ENCODE measurements around the gene PMS2.
"Not testable (repeated sequence)": the region's sequence is repeated elsewhere in the genome, so short reads cannot be mapped to it uniquely, and the experiment has no call there.

Gene PMS2

DNA sequence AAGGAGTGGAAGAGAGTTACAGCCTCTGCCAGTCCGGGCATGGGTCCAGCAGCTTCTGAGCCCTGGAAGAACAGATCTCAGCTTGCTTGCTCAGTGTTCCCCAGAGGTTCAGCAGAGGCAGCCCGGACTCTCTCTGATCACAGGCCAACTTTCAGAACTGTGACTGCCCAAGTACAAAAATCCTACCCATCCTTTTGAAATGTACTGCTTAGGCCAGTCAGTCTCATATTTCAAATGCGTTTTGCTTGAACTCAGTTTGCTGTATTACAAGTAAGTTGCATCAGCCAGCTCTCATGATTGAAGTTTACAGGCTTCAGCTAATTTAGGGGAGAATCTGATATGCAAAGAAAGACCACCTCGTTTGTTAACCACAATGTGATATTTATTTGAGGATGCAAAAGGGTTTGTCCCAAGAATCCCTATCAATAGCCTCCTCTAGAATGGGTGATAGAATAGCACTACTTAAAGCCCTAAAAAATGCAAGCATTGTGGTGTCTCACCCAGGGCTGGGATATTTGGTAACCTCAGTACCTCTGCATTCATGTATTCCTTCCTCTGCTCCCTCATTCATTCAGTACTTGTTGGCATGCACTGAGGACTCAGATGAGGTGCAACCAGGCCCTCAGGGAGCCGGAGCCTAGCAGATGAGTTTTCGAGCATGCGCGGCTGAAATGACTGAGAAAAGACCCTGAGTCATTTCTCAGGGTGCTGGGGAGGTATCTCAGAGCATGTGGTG, 7.2 kb upstream of the PMS2 start:
- DNase-seq = no peak

DNA sequence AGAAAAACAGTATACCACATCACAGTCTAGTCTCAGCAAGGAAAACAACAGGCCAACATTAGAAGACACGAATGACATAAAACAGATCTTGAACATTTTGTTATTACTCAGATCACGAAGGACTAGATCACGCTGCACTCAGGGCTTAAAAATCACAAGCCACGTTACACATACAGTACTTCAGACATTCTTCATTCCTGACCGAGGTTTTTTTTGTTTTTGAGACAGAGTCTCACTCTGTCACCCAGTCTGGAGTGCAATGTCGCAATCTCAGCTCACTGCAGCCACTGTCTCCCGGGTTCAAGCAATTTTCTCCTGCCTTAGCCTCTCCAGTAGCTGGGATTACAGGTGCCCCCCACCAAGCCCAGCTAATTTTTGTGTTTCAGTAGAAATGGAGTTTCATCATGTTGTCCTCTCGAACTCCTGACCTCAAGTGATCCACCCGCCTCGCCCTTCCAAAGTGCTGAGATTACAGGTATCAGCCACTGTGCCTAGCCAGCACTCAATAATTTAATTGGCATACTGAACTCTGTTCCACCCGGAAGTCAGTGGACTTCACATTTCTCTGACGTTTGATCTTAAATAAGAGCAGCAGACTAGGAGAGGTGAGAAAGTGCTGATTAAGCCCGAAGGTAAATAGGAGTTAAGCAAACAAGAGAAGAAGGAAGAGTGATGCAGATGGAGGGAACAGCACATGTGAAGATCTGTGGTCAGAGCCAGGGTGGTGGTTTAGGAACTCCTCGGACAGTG, 3.7 kb upstream of the PMS2 start:
- no peak for DNase-seq

DNA sequence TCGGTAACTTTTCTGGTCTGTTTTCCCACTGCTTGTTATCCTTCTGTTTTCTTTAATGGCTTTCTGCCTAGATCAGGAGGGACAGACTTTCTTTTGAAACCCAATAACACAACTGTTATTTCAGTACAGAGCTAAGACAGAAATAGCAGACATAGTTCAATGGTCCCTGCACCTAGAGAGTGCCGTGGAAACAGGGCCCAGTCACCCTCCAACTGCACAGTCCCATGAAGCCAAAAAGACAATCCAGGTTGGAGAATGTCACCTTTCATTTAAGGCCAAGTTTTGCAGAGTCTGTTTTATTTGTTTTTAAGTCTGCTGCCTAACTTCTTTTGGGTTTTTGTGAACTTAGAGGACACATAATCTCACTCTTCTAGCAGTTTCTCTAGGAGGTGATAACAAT, 2.7 kb upstream of the PMS2 start:
- no peak for DNase-seq

DNA sequence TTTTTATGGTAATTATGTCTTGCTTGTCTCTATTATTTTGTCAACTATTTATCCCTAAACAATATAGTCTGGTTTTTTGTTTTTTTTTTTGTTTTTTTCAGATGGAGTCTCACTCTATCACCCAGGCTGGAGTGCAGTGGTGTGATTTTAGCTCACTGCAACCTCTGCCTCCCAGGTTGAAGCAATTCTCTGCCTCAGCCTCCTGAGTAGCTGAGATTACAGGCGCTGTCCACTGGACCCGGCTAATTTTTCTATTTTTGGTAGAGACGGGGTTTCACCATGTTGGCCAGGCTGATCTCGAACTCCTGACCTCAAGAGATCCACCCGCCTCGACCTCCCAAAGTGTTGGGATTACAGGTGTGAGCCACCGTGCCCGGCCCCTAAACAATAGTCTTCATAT, 1.5 kb upstream of the PMS2 start:
- not testable (repeated sequence) for DNase-seq

DNA sequence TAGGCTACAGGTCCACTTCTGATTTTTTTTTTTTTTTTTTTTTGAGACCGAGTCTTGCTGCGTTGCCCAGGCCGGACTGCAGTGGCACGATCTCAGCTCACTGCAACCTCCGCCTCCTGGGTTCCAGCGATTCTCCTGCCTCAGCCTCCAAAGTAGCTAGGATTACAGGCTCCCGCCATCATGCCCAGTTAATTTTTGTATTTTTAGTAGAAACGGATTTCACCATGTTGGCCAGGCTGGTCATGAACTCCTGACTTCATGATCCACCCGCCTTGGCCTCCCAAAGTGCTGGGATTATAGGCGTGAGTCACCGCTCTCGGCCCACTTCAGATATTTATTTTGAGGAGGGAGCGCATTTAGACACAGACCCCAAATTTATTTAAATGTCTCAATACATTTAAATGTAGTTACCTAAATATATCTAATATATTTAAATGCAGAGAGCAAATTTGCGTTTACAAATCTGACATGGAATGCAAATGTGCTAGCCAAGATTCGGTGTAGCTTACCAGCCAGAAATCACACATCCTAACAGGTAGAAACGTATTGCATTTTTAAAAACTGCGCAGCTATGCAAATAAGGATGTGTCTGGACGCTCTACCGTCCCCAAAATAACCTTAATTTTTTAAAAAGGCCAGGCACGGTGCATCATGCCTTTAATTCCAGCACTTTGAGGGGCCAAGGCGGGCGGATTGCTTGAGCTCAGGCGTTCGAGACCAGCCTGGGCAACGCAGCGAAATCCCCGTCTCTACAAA, 836 bp downstream of the PMS2 start:
- not testable (repeated sequence) for DNase-seq

DNA sequence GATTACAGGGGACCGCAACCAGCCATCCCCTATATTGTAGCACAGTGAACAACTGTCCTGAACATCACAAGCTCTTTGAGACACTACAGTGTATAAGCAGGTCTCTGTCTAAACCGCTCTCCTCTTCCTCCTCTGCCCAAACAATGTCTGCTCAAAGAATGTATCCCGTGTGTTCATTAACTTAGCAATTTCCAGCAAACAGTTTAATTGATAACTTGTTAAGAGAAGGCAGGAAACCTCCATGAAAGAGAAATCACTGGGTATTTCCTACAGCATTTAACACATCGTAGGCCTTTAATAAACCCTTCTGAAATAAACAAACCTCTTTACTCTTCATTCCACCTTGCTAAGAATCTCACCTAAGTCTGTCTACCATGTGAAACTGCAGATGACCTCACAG, 1.5 kb downstream of the PMS2 start:
- DNase-seq = no peak

DNA sequence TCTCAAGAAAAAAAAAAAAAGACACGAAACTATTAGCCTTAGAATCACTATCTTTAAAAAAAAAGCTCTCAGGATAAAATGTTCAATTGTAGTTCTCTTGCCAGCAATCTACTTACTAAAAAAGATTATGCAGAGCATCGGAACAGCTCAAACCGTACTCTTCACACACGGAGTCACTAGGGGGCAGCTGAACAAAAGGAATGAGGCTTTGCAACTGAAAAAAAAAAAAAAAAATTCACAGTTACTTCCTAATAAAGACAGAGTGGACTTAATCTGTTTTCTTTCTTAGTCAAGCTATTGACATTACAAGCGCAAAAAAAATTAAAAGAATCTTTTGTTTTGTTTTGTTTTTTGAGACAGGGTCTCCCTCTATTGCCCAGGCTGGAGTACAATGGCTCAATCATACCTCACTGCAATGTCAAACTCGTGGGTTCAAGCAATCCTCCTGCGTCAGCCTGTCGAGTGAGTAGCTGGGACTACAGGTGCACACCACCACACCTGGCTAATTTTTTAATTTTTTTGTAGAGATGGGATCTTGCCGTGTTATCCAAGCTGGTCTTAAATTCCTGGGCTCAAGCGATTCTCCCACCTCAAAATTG, 11.5 kb downstream of the PMS2 start:
- peak; percentile 67 to 80 for DNase-seq

DNA sequence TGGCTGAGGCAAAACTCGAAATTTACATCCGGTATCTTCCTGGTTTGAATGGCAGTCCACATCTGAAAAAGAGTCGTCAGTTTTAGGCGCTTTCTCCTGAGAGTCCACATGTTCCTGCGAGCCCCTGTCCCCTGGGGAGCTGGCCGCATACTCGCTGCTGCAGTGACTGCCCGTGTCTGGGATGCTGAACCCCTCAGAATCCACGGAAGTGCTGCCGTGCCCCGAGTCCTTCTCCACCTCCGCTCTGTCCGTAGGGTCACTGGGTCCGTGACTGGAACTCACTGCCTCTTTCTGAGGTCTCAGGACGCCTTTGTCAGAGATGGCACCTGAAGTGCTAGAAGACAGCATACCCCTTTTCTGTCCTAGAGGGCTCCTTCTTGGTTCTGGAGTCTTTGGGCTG, 21.8 kb downstream of the PMS2 start:
- DNase-seq = not testable (repeated sequence)

DNA sequence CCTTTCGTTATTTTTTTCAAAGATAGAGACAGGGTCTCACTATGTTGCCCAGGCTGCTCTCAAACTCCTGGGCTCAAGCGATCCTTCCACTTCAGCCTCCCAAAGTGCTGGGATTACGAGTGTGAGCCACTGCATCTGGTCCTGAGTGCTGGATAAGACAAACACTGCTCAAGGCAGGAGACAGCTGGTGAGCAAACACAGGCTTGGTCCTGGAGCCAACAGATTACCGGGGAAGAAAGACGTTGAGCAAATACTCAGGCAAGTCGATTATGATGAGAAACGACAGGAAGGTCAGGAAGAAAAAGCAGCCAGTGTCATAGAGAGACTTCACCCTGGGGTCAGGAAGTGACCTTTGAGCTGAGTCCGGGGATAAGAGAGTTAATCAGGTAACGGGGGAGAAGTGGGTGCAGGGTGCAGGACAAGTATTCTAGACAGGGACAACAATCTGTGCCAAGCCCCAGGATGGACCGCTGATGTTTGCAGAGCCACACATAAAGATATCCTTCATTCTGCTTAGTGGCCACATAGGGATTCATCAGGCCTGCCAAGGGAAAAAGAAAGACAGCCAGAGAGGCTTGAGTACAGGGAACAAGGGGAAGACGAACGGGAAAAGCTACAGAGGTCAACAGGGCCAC, 29.1 kb downstream of the PMS2 start:
- DNase-seq = not testable (repeated sequence)

DNA sequence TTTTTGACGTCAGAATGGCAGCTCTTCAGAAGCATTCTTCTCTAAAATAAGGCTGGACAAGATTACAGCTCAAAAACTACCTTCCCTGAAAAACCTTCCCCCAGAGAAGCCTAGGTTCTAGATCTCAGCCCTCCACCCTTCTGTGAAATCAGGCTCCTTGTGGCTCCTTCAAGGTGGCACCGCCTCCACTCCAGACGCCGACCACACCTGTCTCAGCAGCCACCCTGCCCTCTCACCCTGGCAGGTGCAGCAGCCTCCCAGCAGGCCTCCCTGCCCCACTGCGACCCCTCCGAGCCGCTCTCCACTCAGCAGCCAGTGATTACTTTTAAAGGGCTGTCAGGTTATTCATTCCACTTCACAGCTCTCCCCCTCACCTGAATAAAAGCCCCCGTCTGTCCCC, 35.3 kb downstream of the PMS2 start:
- DNase-seq = not testable (repeated sequence)

DNA sequence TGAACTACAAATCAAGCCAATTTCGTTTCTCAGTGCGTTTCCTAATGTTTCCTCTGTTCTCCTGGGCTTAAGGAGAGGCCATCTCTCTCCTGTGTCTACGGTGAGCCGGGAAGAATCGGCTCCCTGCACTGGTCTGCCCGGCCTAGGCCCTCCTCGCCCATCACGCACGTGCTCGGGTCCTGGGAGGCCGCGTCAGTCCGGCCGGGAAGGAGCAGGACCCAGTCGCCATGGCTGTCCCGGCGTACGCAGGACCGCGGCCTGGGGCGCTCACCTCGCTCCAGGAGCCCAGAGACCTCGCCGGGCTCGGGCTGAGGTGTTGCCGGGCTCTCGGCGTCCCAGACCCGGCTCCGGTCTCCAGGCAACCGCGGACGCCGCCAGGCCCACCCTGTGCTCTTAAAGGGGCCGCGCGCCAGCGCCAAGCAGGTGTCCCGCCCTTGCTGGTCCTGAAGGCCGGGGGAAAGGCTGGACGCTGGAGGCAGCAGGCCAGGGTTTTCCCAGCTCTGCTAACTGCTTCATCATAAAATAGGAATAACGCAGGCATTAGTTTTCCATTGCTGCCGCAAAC, 38.4 kb downstream of the PMS2 start, which contains the start of gene RSPH10B:
Gene RSPH10B, minus strand, starts transcription at position 343 of the 565 bp plus-strand sequence. CDS start 3,573 bp downstream, outside the sequence.
- DNase-seq = not testable (repeated sequence)

DNA sequence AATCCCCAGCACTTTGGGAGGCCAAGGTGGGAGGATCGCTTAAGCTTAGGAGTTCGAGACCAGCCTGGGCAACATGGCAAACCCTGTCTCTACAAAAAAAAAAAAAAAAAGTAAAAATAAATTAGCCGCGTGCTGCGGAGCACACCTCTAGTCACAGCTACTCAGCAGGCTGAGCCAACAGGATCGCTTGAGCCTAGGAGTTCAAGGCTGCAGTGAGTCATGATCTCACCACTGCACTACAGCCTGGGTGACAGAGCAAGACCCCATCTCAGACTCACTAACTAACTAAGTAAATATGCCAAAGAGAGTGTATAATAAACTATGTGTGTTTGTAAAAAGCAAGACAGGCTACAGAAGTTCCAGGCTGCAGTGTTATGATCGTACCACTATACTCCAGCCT, 45.0 kb downstream of the PMS2 start:
- DNase-seq = not testable (repeated sequence)

DNA sequence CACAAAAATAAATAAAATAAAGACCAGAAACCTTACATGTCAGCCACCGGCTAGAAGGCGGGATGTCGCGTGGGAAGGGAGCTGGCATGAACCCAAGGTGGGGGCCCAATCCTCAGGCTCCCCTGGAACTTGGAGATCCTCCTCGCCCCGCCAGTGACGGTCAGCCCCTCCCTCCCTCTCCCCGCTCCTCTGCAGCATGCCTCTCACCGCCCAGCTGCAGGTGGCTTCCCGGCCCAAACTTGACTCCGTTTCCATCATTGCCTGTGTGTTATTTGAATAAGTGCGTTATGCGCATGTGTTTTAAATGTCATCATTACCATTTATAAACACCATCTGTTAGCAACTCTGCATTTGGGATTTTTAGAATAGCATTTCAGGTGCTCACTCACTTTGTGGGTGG, 45.6 kb downstream of the PMS2 start:
- DNase-seq = not testable (repeated sequence)

DNA sequence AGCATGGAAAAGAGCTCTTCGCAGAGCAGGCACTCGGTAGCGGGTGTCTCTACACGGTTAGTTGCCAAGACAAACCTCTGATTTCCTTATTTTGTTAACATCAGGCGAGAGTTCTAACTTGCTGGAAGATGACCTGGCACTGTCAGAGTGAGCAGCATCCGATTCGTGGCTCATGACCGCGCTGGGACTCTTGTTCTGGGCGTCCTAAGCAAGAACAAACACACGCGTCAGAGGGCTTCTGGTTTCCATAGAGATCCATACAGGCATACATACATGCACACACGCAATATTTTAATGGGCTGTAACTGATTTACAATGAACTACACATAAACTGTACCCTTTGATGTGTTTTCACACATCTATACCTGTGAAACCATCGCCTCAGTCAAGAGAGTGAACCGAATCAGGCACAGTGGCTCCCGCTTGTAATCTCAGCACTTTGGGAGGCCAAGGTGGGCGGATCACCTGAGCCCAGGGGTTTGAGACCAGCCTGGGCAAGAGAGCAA, 73.9 kb downstream of the PMS2 start:
- not testable (repeated sequence) for DNase-seq

DNA sequence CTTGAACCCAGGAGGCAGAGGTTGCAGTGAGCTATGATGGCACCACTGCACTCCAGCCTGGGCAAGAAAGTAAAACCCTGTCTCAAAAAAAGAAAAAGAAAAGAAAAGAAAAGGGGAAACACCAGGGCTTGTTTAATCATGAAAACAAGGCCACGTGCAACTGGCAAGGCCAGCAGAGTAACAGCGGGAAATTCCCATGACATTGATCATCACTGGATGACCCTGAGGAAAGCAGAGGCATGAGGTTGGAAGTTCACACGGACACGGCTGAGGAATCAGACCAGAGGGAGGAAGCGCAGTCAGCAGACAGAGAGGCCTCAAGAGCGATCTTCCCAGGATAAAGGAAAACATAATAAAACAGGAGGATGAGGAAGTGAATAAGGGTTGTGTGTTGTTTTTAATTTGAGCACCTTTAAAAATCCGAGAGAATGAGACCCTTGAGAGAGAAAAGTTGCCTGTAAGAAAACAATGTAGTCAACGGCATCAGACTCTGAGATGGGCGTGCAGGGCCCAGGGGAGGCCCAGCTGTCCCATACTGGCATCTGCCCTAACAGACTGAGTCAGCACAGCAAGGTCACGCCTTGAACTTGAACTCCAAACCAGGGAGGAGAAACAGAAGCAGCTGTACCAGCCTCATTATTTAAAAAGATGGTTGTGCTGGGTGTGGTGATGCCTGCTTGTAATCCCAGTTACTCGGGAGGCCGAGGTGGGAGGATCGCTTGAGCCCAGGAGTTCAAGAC, 76.8 kb downstream of the PMS2 start:
- DNase-seq = not testable (repeated sequence)

DNA sequence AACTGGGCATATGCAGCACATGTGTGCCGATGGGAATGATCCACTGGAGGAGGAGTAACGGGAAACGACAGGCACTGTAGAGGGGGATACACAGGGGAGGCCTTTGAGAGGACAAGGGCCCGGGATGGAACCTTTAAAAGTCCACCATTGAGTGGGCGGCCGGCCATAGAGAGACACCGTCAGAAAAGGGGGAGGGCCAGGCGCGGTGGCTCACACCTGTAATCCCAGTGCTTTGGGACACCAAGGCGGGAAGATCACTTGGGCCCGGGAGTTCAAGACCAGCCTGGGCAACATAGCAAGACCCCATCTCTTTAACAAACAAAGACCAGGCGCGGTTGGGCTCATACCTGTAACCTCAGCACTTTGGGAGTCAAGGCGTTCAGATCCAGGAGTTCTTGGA, 77.6 kb downstream of the PMS2 start:
- peak in 1 of 2 donors; percentile 0 for DNase-seq

DNA sequence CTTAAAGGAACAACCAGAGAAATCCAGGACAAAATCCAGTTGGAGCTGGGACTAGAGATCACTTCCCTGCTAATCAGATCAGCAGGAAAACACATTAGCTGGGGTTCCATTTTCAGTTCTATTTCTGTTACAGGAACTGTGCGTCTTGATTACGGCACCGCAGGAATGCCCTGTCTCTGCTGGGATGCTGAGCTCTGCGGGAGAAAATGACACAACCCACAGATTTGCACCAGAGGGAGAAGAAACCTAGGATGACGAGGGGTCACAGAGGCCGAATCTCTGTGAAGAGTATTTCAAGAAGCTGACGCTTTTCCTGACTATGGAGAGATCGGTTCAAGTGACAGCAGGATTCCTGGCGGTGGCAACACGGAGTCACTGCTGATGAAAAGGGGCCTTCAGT, 78.6 kb downstream of the PMS2 start:
- not testable (repeated sequence) for DNase-seq

DNA sequence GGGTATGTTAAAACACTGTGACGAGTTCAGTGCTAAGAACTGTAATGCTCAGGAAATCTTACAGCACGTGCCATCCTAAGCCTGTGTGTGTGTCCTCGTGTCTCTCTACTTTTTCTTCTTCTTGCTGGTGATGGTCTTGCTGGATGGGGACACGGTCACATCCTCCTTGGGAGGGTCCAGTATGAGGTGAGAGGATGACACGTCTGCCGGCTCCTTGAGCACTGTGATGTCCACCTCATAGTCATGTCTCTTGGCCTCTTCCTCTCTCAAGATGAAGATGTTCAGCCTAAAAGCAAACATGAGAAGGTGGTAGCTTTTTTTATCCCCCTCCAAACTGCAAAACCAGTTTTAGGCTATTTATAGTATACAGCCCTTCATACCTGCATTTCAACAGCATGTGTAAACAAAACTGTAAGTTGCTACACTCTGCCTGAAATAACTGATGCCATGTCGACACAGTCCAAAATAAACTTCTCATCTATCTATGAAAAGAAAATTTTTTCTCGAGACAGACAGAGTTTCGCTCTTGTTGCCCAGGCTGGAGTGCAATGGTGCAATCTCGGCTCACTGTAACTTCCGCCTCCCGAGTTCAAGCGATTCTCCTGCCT, 82.5 kb downstream of the PMS2 start:
- not testable (repeated sequence) for DNase-seq

DNA sequence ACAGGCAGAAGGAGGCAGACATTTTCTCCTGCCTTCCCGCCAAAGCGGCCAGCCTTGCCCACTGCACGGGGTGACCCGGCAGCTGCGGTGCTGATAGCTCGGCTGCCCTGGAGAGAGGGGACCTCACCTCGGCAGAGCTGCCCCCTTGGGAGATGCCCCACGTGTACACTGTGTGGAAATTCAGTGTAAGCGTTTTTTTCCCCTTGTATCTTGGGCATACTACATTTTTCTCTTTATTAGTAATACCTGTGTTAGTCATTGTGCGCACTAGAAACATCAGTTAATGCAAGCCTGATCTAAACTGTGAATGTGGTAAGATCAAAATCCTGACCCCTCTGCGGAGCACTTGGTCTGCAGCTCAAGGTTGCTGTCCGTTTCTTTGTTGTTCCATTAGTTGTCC, 84.2 kb downstream of the PMS2 start:
- not testable (repeated sequence) for DNase-seq

DNA sequence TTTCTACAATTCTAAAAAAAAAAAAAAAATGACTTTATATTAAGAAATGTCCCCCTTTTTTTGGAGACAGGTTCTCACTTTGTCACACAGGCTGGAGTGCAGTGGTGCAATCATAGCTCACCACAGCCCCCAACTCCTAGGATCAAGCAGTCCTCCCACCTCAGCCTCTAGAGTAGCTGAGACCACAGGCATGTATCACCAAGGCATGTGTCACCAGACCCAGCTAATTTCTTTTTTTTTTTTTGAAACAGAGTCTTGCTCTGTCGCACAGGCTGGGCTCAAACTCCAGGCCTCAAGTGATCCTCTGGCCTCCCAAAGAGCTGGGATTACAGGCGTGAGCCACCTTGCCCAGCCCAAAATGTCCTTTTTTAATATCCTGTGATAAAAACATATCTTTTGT, 84.7 kb downstream of the PMS2 start:
- not testable (repeated sequence) for DNase-seq
